G401.6 (cell line): Measurements from ENCODE around the gene ABCG1.
"Not testable (repeated sequence)": the region's sequence is repeated elsewhere in the genome, so short reads cannot be mapped to it uniquely, and the experiment has no call there.

Source experiments
- FAIRE-seq: peaks from 2 replicates; lab custom pipeline; 2012; peaks lifted over from hg19 to GRCh38; lab: Jason Lieb, UNC

Gene ABCG1

DNA sequence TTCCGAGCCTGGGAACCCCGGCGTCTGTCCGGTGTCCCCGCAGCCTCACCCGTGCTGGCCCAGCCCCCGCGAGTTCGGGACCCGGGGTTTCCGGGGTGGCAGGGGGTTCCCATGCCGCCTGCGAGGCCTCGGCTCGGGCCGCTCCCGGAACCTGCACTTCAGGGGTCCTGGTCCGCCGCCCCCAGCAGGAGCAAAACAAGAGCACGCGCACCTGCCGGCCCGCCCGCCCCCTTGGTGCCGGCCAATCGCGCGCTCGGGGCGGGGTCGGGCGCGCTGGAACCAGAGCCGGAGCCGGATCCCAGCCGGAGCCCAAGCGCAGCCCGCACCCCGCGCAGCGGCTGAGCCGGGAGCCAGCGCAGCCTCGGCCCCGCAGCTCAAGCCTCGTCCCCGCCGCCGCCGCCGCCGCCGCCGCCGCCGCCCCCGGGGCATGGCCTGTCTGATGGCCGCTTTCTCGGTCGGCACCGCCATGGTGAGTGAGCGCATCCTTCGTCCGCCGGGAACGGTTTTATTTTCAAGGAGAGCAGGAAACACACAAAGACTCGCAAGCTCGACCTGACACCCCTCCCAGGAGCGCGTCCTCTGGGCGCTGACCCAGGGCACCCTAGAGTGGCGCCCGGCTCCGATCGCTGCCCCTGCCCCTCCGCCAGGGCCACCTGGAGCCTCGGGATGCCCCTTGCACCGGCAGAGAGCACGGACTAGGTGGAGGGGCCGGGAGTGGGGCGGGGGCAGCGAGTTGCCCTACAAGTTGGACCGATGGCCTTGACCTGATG is at the start of gene ABCG1:
Gene ABCG1 (plus strand): TSS at position 305 of the 770 bp plus-strand sequence. CDS start 123 bp downstream, at position 428.
- no peak for FAIRE-seq

DNA sequence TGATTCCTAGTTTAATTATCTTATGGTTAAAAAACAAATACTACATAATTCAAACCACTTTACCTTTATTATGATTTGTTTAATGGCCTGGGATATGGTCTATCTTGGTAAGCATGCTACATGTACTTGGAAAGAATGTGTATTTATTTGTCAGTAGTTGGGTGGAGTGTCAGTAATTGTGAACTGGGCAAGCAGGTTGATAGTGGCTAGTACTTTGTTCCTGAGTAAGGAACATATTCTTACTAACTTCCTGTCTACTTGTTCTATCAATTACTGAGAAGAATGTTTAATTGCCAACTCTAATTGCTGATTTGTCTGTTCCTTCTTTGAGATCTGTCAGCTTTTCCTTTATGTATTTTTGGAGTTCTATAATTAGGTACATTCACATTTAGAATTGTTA is 49.2 kb upstream of the ABCG1 start:
- no peak for FAIRE-seq

DNA sequence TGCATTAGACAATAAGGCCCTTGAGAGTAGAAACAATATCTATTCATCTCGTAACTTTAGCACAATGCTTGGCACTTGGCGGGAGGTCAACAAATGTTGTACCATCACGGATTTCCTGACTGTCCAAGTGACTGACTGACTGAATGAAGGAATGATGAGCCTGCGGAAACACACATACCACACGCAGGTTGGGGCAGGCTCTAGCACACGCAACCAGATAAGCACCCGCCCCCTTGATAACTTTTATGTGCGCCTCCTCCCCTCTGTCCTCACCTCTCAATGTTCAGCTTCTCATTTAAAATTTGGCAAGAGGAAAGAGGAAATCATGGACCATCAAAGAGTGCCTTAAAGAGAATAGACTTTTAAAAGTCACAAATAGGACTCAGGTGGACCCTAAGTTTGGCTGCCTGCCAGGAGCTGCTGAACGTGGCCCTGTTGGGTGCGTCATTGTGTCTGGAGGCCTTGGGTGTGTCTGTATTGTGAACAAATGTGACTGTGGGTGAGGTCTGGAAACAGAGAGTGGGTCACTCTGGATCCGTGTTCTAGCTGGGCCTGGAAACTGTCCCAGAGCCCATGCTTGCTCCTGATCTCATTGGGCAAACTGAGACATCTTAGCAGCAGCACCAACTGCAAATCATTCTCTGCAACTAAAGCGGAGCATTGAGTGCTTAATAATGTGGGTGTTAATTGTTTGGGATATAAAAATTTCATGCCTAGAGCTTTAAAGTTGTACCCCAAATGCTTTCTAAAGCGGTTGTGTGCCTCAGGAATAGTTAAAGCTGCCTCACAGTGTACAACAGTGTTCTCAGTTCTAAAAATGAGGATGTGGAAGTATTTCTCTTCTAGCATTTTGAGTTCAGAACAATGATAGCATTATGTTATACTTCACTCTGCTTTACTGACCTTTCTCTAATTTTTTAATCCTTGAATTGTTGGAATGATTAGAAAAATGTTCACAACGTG is 47.6 kb upstream of the ABCG1 start:
- FAIRE-seq = no peak

DNA sequence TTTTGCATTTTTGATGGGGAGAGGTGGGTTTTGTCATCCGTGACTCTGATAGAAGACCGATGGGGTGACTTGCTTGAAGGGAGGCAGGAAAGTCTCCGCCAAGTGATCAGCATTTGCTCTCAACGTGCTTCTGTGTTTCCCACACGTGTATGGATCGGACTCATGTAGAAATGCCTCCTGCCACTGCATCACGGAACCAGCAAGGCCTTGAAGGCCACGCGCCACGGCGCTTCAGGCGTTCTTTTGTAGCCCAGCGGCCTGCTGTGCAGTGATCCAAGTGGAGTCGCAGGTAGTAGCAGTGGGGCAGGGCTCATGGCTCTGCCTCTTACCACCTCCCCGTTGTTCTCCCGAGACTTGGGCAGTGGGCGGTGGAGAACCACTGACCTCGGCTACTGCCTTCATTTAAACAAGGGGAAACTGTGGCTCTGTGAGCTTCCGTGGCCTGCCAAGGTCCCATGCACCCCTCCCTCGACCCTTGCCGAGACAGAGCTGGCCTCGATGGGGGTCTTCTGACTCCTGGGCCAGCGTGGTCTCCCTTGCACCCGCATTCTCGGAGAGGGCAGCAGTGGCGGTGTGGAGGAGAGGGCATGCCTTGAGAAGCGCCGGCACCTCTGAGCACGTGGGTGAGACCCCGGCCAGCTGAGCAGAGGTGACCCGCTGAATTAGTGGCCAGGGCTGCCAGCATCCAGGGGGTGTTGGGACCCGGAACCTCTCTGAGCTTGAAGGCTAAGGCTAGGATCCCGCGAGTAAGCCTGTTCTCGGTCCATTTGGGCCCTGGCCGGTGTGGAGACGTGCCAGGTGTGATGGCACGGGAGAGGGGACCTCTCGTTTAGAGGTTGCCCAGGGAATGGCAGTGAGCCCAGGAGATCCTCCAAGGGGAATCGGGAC is 46.1 kb upstream of the ABCG1 start:
- FAIRE-seq = no peak

DNA sequence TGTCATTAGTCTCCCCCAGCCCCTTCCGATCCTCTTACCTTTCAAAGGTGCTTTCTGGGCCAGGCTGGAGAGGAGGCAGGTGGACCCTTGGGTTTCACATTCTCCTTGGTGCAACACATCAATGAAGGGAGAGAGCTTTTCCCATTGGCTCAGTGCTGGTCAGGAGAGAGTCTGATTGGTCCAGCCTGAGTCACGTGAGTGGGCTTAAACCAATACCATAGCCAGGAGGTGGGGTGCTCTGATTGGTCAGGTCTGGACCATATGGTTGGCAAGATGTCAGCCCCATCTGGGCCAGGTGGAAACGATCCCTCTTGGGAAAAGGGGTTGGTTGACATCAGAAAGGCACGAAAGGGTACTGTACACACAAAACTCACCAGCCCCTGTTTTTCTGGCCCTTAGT is 44.8 kb upstream of the ABCG1 start:
- FAIRE-seq = no peak

DNA sequence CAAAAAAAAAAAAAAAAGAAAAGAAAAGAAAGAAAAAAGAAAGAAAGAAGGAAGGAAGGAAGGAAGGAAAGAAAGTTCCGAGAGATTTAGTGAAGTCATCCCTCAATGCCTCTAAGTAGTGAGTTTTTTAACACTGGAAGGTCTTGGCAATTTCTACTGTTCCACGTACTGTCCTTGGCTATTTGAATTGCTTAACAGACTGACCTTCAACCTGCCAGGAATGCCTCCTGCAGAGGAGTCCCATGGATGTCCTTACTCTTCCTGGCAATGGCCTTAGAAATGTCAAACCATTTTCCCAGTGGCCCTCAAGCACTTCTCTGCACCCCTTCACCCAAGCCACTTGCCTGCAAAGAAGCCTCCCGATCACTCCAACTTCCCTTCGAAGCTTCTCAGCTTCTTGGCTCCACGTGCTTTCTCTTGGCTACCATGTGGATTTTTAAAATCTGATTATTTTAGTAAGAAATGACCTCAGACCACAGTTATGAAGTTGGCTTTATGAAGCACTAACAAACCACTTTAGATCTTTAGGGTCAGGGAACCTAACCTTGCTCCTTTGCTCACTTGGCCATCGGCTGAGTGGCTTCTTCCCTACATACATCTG is 43.7 kb upstream of the ABCG1 start:
- FAIRE-seq = no peak

DNA sequence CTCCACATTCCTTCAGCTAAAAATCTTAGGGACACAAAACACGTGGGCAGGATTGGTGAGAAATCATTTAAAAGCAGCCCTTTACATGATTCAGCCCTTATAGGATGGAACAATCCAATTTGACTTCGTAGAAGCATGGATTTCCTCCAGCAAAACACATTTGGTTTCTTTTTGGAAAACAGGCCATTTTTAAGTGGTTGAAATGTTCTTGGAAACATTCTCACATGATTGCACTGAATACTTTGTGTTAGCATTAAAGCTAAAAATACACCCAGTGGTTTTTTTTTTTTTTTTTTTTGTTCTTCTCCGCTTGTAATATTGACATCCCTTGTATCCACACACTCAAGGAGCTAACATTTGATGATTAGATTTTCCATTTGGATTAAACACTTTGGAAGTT is 42.1 kb upstream of the ABCG1 start:
- no peak for FAIRE-seq

DNA sequence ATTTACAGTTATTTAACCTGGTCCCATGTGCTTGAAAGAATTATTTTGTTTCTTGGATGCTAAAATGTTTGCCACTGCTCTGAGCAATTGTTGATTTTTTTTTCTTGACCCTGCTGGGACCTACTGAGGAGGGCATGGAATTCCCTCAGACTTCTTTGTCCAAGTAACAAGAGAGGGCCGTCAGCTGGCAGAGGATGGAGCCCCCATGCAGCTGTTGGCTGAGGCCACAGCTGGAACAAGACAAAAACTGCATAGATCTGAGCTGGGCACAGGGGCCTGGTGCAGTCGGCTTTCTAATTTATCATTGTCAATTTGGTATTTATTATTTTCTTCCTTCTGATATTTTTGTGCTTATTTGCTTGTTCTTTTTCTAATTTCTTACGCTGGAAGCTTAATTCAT is 39.6 kb upstream of the ABCG1 start:
- FAIRE-seq = no peak

DNA sequence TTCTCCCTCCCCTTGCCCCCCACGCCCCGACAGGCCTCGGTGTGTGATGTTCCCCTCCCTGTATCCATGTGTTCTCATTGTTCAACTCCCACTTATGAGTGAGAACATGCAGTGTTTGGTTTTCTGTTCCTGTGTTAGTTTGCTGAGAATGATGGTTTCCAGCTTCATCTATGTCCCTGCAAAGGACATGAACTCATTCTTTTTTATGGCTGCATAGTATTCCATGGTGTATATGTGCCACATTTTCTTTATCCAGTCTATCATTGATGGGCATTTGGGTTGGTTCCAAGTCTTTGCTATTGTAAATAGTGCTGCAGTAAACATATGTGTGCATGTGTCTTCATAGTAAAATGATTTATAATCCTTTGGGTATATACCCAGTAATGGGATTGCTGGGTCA is 38.9 kb upstream of the ABCG1 start:
- not testable (repeated sequence) for FAIRE-seq

DNA sequence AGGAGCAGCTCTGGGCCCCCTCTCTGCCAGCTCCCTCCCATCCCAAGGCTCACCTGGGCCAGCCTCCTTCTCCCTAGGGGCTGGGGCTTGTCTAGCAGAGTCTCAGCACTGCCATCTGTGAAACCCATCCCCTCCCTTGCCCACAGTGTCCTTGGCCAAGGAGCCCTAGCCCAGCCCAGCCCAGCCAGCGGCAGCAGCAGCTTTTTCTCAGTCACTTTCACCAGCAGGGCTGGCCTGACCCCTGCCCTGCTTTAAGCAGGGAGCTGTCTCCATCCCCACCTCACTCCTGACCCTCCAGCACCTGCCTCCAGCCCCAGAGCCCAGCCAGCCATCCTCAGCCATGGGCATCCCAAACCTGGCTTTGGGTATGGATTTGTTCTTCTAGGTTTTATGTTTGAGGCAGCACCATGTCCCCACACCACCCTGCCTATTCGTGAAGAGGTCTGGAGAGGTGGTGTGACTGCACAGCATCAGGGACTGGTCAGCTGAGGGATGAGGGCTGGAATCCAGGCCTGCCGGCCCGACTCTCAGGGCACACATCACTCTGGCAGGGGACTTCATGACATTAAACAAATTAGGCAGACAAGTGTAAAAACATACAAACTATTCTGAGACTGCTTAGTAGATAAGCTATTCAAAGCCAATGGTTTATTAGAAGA is 36.1 kb upstream of the ABCG1 start:
- FAIRE-seq = no peak

DNA sequence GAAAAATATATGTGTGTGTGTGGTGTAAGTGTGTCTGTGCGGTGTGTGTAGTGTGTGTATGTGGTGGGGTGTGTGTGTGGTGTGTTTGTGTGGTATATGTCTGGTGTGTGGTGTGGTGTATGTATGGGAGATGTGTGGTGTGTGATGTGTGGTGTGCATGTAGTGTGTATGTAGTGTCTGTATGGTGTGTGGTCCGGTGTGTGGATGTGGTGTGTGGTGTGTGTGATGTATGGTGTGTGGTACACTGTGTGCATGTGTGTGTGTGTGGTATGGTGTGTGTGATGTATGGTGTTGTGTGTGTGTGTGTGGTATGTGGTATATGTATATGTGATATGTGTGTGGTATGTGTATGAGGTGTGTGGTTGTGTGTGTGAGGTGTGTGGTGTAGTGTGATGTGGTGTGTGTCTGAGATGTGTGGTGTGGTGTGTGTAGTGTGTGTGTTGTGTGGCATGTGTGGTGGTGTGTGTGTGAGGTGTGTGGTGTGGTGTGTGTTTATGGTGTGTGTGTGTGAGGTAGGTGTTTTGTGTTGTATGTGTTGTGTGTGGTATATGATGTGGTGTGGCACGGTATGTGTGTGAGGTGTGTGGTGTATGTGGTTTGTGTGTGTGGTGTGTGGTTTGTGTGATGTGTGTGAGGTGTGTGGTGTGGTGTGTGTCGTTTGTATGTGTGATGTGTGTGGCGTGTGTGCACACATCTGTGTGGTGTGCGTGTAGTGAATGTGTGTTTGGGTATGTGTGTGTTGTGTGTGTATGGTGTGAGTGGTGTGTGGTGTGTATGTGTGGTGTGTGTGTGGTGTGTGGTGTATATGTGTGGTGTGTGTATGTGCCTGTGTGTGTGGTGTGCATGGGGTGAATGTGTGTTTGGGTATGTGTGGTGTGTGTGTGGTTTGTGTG is 35.3 kb upstream of the ABCG1 start:
- FAIRE-seq = no peak

DNA sequence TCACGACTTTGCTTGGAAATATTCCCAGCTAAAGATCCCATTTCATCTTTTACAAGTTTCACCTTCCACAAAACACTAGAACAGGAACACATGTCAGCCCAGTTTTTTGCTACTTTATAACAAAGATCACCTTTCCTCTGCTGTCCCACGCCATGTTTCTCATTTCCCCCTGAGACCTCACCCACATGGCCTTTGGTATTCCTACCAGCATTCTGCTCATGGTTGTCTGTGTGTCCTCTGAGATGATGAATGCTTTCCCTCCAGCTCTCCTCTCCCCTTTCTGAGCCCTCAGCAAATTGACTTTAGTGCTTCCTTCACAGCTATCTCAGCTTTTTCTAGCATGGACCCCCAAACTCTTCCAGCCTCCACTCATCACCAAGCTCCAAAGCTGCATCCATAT is 32.3 kb upstream of the ABCG1 start:
- no peak for FAIRE-seq

DNA sequence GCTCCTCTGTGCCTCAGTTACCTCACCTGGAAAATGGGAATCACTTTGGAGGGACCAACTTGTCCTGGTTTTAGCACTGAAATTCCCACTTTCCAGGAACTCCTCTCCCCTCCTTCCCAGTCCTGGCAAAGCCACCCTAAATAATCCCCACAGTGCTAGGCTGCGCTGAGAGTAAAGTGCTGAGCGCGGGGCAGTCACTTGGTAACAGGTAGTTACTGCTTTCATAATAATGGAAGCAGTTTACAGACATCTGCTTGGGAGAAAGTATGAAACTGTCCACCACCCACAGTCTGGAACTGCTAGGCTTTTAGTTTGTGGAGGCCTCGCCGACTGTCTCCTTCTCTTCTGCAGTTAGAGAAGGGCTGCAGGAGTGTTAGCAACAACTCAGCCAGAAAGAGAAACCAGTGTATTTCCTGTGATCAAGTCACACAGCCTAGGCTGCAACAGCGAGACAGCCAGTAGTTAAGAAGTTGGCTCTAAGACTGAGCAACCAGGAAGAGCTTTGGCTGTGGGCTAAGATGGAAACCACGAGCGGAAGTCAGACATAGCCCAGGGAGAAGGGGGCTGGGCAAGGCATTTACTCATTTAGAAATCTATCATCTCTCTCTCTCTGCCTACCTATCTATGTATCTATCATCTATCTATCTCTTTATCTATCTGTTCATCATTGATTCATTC is 30.8 kb upstream of the ABCG1 start:
- FAIRE-seq = no peak

DNA sequence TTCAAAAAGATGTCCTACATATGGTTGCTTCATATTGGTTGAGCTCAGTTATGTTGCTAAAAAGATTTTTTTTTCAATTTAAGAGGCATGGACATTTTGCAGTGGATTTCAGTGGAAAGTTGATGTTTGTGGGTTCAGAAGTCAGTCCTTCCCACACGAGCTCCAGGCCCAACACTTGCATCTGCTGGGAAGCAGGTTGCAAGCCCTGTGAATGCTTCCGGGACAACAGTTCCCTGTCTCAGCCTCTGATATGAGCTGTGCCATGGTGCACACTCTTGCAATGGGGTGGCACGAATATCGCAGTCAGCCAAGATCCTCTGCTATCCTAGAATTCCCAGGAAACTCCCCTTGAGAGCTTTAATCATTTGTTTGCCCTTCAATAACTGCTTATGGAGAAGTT is 30.3 kb upstream of the ABCG1 start:
- FAIRE-seq = no peak

DNA sequence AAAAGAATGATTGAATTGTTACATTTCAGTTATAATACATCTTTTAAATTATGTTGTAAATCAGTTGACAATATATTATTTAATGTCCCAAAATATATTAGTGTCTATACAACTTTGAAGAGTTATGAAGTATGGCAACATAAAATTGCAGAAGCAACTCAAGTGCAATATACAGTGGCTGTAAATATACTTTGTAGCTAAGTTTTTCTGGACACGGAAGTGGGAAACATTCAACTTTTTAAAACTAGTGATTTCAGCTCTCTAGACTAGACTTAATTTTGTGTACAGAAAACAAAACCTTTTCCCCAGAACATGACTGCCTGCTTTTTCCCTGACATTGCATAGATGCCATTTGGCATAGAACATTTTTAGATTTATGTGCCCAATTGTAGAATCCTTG is 29.5 kb upstream of the ABCG1 start:
- no peak for FAIRE-seq

DNA sequence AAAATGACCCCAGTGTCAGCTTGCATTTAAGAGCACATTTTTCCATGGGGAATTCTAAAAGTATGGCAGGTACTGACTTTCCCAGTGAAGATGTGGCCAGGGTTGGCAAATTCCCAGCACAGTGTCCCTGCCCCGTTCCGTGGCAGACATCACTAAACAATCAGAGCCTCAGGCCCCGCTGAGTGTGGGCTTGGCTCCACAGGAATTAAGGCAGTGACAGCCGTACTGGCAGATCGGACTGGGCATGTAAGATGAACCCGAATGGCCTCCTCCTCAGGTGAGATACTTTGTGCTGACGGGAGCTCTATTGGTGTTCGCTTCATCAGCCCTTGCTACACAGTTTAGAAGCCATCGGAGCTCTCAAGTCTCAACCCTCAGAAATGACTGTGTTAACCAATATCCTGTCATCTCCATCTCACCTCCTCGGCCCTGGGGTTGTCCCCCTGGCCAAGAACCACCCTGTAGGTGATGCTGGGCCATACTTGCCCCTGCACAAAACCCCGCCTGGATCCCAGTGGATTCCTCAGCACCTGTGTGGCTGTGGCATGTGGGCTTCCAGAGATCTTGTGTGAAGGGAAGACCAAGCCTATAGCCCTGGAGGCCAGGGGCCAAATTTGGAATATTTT is 29.0 kb upstream of the ABCG1 start:
- FAIRE-seq = no peak

DNA sequence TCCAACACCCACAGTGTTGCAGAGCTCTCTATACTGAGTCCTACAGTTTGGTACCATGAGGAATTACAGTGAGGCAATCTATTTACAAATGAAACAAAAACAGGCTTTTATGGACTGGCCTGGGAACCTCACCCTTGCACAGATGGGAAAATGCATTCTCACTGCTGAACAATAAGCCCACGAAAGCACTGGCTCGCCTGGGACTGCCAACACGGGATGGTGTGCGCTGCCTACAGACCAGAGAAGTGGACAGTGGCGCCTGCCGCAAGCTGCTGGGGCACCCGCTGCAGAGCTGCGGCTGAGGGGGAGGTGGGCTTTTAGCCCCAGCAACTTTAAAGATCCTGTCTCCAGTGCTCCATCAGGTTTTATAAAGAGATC is 28.5 kb upstream of the ABCG1 start:
- FAIRE-seq = no peak

DNA sequence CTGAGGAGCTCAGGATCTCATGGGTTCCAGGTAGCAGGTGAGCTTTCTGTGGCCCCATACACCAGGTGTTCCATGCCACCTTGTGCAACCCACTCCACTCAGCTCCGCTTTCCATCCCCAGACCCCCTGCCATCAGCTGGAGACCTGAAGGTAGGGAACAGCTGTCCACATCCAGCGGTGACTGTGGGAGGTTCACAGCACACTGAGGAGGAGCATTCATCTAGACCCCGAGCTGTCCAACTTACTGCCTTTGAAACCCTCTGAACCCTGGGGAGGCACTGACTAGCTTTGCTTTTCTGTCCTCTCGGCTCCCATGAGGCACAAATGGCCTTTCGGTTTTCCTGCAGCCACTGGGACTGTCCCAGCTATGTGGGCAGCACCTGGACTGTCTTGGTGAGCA is 27.9 kb upstream of the ABCG1 start:
- FAIRE-seq = no peak
